Adrenal gland (tissue), 12 donors: ENCODE results near the gene EHMT1. TPM values are rescaled to one million over a fixed set of nuclear protein-coding genes. Genes with fewer than 3 reads are reported as not detected.

Experiments used
- DNase-seq, 7 donors: peaks; one replicate each; pipeline ENCODE4 v3.0.0-alpha.2; 2019 to 2020
- H3K27ac ChIP-seq, 5 donors: fragments of 200-600 bp; sonication (generic) in 4 of 5; 1 replicate in 3 of 5; 2 replicates in 2 of 5; pipeline versions ENCODE4 v1.5.1 to v1.8.0; 2016 to 2020; ENCODE audit warnings: mild to moderate bottlenecking in 1 of 5
- H3K27me3 ChIP-seq: fragments of 200-600 bp; 2 replicates; pipeline ENCODE4 v1.8.0; 2021
- H3K36me3 ChIP-seq, 2 donors: fragments of 200-600 bp; replicated peaks in 1 of 2; 1 replicate in 1 of 2; 2 replicates in 1 of 2; pipeline versions ENCODE4 v1.5.1 to v1.8.0; 2018 to 2022
- H3K4me1 ChIP-seq, 2 donors: fragments of 200-600 bp; replicated peaks in 1 of 2; 1 replicate in 1 of 2; 2 replicates in 1 of 2; pipeline versions ENCODE4 v1.5.1 to v1.8.0; 2018 to 2021
- H3K4me3 ChIP-seq, 4 donors: fragments of 200-600 bp; sonication (generic) in 3 of 4; one replicate each; pipeline ENCODE4 v1.5.1; 2016 to 2018
- H3K9me3 ChIP-seq, 3 donors: fragments of 200-600 bp; sonication (generic) in 1 of 3; replicated peaks in 1 of 3; 1 replicate in 2 of 3; 2 replicates in 1 of 3; pipeline versions ENCODE4 v1.5.1 to v1.8.0; 2016 to 2021
- CTCF ChIP-seq, 6 experiments: fragments of 450-650 bp in 4 of 6; fragments of 200-600 bp in 2 of 6; sonication (generic) in 1 of 6; IDR thresholded peaks; 1 replicate in 5 of 6; 2 replicates in 1 of 6; pipeline versions ENCODE4 v1.5.1 to v1.8.0; 2016 to 2021; ENCODE audit warnings: antibody characterized with exemption in 6 of 6, mild to moderate bottlenecking in 2 of 6, moderate library complexity in 1 of 6
- POLR2A ChIP-seq, 2 donors: fragments of 450-650 bp; IDR thresholded peaks; one replicate each; pipeline ENCODE4 v1.6.1; 2017; ENCODE audit warnings: antibody characterized with exemption in 2 of 2, mild to moderate bottlenecking in 2 of 2, moderate library complexity in 1 of 2
- WGBS, 4 donors: extraction: QIAGEN DNeasy Blood & Tissue Kit in 2 of 4; methylation state at CpG; one replicate each; pipeline versions ENCODE4 v1.1.5 to v1.1.7; 2013 to 2017; 5-methylcytosine and 5-hydroxymethylcytosine counted together
- intact Hi-C, 2 donors: fragments of 100-400 bp; cut with DNase I; formaldehyde crosslinking; loops; one replicate each; pipeline versions ENCODE4 v1.14.1 to v1.15.0; 2022 to 2023
- polyA plus RNA-seq, 3 donors: library from polyadenylated mRNA; stranded (reverse); fragments of 200-250 nt in 2 of 3; fragments of 350-450 nt in 1 of 3; fragmentation: Illumina TruSeq in 1 of 3; extraction: RNeasy Lipid Tissue Mini Kit (QIAGEN cat#74804) in 1 of 3; gene quantifications; one replicate each; pipeline ENCODE4 v1.2.3, GENCODE V29; 2013 to 2014
- total RNA-seq, 9 donors: library from RNA; depleted of rRNA in 4 of 9; stranded (reverse); fragments of >200 nt in 4 of 9; fragments of 120-200 nt in 1 of 9; fragmentation: NEBNext Ultra II Directional in 1 of 9; extraction: Animal tissue kit (Norgen Biotek cat#: 25700) in 1 of 9; gene quantifications; one replicate each; pipeline versions ENCODE4 v1.1.0 to v1.2.4, GENCODE V29; 2013 to 2023
- donor health status: healthy with polysubstance abuse.
- donor health status: Bipolar disorder and iron deficiency.
- donor health status: DM: yes; HTN: yes; CAD: no.
- donor health status: DM: no; HTN: no; CAD: no.
- donor health status: DM: no; HTN: no; CAD: no.
- donor health status: DM: yes; HTN: yes; CAD: no.

EHMT1 gene
- total and polyA plus RNA-seq, 12 donors, result 42.0 to 171 (median 71.0) TPM

GRCh38 chr9:137607141-137607857, 11.5 kb upstream of the EHMT1 start:
- H3K4me1 ChIP-seq, result peaks cover 14 to 24% of the 10 kb centered on the region in 2 donors
- peak in 2 of 7 donors; percentile 37 to 51 for DNase-seq
- peak overlapping the region in 1 of 4 donors; percentile 98 for H3K4me3 ChIP-seq
- H3K9me3 ChIP-seq, result no peaks in the 10 kb centered on the region
- no peaks in the 10 kb centered on the region for H3K27me3 ChIP-seq
- intact Hi-C loops, result no loop called here
- 38 to 64% (median 43%) methylated on average over 8 to 17 of the region's 17 CpGs for WGBS, 4 donors
- TF ChIP-seq CTCF (IDR thresholded peaks at IDR 0.05), result no peak
- no peak for TF ChIP-seq POLR2A (IDR thresholded peaks at IDR 0.05)
- no peaks in the 10 kb centered on the region for H3K36me3 ChIP-seq
- H3K27ac ChIP-seq, result peak overlapping the region in 1 of 5 donors; percentile 29

- intact Hi-C loops, result no loop called here
- DNase-seq, result no peak
- H3K27ac ChIP-seq, result no peak overlapping the region
- no peak overlapping the region for H3K4me3 ChIP-seq
- no peaks in the 10 kb centered on the region for H3K27me3 ChIP-seq
- TF ChIP-seq CTCF (IDR thresholded peaks at IDR 0.05) (no peak), POLR2A (IDR thresholded peaks at IDR 0.05) (no peak)
- WGBS, 4 donors, result 74 to 87% (median 80%) methylated on average over 6 of the region's 6 CpGs
- H3K9me3 ChIP-seq, result no peaks in the 10 kb centered on the region
- peaks cover 29 to 45% of the 10 kb centered on the region in 2 donors for H3K4me1 ChIP-seq
- peaks cover 0 to 20% of the 10 kb centered on the region in 2 donors for H3K36me3 ChIP-seq
Observed at GRCh38 chr9:137610944-137611343, 7.9 kb upstream of the EHMT1 start.

GRCh38 chr9:137611623-137612609, 6.9 kb upstream of the EHMT1 start:
- Histone ChIP-seq H3K4me1 (peaks cover 20 to 47% of the 10 kb centered on the region in 2 donors), H3K36me3 (peaks cover 0 to 20% of the 10 kb centered on the region in 2 donors), H3K27ac (peak overlapping the region in 3 of 5 donors; percentile 12 to 78 (median 34)), H3K9me3 (no peaks in the 10 kb centered on the region), H3K4me3 (no peak overlapping the region), H3K27me3 (no peaks in the 10 kb centered on the region)
- TF ChIP-seq POLR2A (IDR thresholded peaks at IDR 0.05), result no peak
- no peak for TF ChIP-seq CTCF (IDR thresholded peaks at IDR 0.05)
- WGBS, 4 donors, result 39 to 69% (median 46%) methylated on average over 6 to 21 of the region's 21 CpGs
- peak in 5 of 7 donors; percentile 56 to 66 (median 61) for DNase-seq
- intact Hi-C loops, result no loop called here

- intact Hi-C loops, result no loop called here
- Histone ChIP-seq H3K4me3 (no peak overlapping the region), H3K27ac (peak overlapping the region in 2 of 5 donors; percentile 23 to 78), H3K27me3 (no peaks in the 10 kb centered on the region), H3K4me1 (peaks cover 23 to 48% of the 10 kb centered on the region in 2 donors), H3K36me3 (peaks cover 0 to 20% of the 10 kb centered on the region in 2 donors), H3K9me3 (no peaks in the 10 kb centered on the region)
- 67 to 81% (median 77%) methylated on average over 5 to 8 of the region's 8 CpGs; no CpG with 5 or more reads in 1 of the 4 donors for WGBS, 4 donors
- TF ChIP-seq POLR2A (IDR thresholded peaks at IDR 0.05) (no peak), CTCF (IDR thresholded peaks at IDR 0.05) (no peak)
- no peak for DNase-seq
Observed at GRCh38 chr9:137612741-137613142, 6.1 kb upstream of the EHMT1 start.
